HG03025 (cell line): Measurements from ENCODE around the gene NGEF.
"Not testable (repeated sequence)": the region's sequence is repeated elsewhere in the genome, so short reads cannot be mapped to it uniquely, and the experiment has no call there.

ENCODE experiments used
- ATAC-seq: cut with Tn5 transposase; IDR thresholded peaks from one replicate; pipeline ENCODE4 v1.9.1; 2021; ENCODE audit warnings: mild to moderate bottlenecking, moderate library complexity; ENCODE audit not compliant: unreplicated experiment, low FRiP score

Gene NGEF

DNA sequence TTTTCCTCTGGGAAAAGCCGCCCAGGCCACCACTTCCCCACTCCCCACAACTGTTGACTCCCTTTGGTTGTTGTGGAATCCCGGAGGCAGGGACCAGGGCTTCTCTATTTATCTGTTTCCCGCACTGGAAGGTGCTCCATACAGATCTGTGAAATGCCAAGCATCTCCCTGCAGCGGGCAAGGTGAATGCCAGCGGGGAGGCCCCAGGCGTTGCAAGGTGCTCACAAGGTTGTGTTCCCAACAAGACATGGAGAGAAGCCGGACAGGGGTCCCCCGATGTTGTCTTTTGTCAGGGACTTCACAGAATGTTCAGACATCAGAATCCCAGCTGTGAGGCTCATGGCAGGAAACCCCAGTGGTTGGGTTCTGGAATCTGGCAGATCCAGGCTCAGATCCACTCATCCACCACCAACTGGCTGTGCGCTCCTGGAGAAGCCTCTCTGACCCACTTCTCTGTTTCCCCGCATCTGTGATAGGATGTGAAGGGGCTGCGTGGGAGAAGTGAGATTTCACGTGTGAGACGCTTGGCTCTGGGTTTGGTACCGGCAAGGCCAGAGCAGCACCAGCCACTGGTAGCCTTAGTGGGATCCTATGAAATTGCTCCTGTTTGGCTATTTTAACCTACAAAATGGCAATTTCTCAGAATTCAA lies 10.8 kb upstream of the NGEF start:
- ATAC-seq, result no peak

DNA sequence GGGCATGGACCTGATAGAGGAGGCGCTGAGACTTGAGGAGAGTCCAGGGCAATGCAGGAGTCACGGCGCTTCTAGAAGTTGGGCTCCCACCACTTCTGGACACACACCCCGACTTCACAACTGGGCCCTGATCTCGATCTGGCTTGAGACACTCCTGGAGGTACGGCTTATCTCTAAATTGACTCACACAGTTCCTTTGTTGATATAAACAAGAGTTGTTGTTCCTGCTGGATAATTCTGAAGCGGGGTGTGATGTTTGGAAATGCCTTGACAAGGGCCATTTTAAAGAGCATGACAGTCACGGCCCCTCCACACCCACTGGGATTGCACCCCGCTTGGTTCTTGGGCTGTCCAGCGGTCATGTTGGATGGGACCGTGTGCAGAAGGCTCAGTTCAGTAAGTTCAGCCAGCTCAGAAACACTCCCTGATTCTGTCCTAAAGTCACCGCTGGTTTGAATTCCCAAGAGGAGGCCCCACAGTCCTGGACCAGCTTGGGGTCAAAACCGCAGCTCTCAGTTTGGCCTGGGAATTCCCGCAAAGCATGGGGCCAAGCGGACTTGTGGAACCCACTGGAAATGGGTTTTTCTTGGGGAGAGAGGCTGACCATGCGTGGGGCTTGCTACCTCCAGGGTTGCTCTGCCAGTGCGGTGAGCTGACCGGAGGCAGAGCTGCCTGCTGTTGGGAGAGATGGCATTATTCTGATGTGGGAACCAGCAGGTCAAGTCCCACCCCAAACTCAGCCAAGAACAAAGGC lies 10.1 kb upstream of the NGEF start:
- ATAC-seq, result no peak

DNA sequence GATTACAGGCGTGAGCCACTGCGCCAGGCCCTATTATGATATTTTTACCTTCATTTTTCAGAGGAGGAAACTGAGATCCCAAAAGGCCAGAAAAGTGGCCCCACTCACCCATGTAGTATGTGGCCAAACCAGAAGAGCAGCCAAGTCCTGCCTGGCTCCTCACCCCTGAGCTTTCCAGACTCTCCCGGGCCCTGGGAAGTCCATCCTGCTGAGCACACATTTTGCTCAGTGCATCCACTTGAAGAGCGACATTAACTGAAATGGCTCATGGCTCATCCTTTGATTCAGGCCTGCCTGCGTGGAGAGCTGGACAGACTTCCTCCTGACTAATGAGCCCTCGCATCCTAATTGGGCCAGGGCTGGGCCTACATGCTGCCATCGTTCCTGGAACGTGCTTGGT lies 9.5 kb upstream of the NGEF start:
- ATAC-seq, result no peak

DNA sequence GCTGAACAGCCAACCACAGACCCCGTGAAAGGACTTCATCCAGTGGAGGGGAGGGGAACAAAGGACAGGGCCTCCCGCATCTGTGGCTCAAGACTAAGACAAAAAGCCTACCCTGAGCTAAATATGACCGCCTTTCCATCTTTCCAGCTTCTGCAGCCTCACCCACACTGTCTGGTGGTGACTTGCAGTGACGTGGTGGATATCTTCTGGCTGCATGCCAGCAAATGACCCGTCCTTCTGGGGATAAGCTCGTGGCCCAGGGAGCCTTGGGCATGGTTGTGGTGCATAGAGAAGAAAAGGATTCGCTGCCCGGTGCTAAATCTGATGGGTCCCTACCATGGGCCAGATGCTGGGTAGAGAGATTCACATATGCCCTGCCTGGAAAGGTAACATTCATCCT lies 8.7 kb upstream of the NGEF start:
- ATAC-seq, result no peak

DNA sequence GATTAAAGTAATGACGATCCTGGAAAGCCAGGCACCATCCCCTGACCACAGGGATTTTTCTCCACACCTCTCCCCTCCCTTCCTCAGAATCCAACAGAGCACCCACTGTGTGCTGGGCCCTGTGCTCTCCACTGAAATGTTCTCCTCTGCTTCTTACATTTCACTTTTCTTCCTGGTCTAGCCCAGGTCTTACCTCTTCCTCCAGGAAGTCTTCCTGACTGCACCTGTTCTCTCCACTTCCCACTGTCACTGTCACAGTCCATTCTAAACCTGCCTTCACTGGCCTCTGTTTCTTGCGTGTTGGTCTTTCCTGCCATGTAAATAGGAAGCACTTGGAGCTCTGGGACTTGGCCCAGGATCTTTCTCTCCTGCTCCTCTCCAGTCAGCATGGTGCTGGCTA lies 7.4 kb upstream of the NGEF start:
- no peak for ATAC-seq

DNA sequence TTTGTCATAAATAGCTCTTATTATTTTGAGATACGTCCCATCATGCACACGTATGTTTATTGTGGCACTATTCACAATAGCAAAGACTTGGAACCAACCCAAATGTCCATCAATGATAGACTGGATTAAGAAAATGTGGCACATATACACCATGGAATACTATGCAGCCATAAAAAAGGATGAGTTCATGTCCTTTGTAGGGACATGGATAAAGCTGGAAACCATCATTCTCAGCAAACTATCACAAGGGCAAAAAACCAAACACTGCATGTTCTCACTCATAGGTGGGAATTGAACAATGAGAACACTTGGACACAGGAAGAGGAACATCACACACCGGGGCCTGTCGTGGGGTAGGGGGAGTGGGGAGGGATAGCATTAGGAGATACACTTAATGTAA lies 6.6 kb upstream of the NGEF start:
- not testable (repeated sequence) for ATAC-seq

DNA sequence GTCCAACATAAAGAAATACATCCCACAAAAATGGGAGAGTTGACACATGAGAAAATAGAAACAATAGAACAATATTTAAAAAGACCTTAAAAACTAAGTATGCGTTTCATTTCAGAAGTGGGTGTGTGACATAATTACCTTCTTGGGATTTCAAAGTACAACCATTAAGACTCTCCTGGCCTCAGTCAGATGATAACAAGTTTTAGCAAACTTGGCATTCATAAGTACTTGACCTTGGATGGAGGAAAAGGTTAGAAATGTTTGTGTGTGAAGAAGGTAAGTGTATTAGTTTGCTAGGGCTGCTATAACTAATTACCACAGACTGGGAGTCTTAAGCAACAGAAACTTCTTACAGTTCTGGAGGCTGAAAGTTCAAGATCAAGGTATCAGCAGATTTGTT lies 4.9 kb upstream of the NGEF start:
- ATAC-seq, result no peak

DNA sequence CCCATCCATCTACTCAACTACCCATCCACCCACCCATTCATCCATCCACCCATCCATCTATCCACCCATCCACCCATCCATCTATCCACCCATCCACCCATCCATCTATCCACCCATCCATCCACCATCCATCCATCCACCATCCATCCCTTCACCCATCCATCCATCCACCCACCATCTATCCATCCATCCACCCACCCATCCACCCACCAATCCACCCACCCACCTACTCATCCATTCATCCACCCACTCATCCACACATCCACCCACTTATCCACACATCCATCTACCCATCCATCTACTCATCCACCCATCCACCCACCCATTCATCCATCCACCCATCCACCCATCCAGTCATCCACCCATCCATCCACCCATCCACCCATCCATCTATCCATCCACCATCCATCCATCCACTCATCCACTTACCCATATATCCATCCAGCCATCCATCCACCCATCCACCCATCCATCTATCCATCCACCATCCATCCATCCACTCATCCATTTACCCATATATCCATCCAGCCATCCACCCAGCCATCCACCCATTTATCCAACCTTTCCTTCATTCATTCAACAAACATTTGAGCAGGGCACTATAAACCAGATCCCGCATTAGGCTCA lies 2.1 kb upstream of the NGEF start:
- ATAC-seq, result no peak

DNA sequence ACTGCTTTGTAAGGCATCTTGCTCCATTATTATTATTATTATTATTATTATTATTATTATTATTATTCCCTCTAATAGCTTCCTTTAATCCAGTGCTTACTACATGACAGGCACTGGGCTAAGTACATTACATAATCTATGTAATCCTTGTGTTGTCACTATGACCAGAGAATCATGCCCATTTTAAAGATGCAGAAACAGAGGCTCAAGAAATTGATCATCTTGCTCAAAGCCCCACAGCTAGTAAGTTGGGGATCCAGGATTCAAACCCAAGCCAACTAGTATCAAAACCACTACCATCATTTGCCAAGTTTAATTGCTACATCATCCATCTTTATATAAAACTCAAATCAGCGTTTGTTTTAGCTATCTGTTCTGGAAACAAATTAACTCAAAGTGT lies 594 bp upstream of the NGEF start:
- ATAC-seq, result no peak

DNA sequence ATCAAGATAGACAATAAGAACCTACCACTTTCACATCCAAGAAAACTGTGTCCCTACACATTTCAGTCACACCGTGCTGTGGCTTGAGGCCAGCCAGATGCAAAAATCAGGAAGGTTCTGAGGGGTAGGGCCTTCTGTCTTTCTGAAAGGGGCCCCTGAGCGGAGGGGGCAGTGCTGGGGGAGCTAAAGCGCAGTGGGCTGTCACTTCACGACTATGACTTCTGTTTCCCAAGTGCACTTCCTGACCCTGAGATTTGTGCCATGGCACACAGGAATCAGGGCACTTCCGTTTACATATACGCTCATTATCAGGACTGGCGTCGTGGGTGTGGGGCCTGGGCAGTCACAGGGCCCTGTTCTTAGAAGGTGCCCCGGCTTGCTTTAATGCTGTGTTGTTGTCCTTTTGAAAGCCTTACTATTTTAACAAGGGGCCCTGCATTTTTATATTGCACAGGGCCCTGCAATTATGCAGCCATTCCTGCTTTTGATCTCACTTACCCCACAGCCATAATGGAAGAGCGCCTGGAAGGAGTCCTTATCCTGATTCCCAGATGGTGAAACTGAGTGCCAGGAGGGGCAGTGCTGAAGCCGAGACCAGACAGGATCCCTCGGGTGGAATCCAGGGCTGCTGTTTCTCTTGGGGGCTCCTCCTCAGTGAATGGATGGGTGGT lies 620 bp downstream of the NGEF start:
- ATAC-seq, result no peak

DNA sequence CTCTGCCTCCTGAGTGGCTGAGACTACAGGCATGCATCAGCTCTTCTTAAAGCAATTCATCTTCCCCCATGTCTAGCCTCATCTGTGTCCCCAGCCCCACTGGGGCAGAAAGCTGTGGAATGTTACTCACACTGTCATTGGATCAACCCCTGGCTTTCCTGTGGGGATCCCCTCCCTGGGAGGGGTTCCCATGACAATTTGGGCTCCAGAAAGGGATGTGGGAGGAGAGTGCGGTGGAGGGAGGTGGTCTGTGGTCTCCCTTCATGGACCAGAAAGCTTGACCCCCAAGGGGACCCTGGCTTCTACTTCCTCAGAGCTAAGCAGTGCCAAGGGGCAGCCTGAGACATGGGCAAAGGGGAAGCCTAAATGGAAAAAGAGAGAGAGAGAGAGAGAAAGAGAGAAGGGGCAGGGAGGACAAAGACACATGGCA lies 1.3 kb downstream of the NGEF start:
- ATAC-seq, result no peak

DNA sequence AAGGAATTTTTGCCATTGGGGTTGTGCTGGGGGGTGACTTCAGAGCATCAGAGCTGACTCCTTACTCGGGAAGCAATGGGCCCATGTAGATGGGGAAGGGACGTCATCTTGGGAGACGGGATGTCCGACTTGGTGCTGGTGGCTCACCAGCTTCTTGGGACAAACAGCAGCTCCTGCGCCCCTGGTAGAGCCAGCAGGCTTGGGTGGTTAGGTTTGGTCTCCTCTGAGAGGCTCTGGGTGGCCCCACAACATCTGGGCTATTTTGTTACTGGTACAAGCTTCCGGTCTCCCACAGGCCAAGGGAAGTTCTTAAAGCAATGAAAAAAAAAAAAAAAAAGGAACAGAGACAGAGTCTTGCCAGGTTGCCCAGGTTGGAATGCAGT lies 1.8 kb downstream of the NGEF start:
- no peak for ATAC-seq

DNA sequence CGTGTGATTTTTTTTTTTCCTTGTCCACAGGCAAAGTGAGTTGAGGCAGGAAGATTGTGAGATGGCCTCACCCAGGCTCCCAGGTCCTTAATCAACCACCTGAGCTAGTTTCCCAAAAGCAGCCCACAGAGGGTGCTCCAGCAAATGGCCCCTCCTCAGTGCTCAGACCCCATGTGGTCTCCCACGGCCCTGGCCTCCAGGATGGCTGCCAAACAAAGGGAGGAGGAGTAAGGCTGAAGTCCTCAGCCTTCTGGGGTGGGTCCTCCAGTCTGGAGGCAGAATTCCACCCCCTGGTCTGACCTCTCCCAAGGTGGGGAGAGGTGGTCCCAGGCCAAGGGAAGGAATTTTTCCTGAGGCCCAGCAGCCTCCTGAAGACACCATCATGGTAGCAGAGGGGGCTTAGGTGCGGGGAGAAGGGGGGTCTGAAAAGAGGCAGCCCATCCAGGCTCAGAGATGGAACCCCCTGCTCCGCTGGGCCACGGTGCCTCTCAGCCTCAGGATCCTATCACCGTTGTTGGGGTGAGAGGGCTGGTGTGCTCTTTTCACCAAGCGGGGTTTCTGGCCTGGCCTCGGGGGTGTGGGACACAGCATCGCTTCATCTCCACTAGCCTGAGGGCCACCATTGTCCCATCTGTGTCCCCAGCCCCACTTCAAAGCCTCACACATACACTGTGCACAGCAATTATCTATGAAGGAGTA lies 2.3 kb downstream of the NGEF start:
- no peak for ATAC-seq

DNA sequence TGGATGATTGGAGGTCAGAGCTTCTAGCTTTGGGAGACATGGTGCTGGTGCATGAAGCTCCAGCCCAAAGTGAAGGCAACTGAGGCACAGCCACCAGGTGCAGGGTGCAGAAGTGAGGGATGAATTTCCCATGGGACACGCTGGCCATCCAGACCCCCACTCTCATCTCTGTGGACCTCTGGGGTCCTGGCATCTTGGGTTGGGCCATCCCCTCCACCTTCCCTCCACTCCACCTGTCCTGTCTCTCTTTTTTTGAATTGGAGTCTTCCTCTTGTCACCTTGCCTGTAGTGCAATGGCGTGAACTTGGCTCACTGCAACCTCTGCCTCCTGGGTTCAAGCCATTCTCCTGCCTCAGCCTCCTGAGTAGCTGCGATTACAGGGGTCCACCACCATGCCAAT lies 3.4 kb downstream of the NGEF start:
- ATAC-seq, result no peak

DNA sequence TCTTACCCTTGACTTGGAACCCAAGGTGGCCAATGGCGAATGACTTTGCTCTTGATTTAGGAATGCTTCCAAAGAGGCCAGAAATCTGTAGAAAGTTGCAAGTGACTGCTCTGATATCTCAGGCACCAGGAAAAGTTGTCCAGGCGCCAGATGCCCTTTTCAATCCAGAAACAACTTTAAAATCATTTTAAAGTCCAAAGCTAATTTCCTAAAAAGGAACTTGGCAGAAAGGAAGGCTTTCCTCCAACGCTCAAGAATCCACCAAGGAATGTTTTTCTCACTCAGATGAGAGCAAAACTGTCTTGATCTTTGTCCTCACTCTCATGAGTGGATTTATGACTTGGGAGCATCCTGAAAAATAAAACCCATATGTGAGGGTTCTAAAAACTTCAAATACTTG lies 5.3 kb downstream of the NGEF start:
- no peak for ATAC-seq

DNA sequence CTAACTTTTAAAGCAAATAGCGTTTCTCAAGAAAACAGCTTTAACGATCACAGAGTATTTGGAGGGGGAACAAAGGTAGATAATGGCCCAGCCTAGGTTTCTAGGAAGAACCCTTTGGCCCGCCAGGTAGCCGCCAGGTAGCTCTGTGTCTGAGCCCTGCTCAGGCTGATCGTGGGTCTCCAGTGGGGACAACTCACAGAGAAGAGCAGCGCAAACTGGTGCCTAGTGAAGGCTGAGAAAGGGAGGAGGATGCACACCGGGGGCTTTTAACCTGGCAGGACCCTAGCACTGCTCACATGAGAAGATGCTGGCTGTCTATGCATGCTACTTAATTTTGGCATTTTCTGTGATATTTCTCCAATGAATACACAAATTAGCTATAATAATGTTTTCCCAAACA lies 5.8 kb downstream of the NGEF start:
- ATAC-seq, result no peak

DNA sequence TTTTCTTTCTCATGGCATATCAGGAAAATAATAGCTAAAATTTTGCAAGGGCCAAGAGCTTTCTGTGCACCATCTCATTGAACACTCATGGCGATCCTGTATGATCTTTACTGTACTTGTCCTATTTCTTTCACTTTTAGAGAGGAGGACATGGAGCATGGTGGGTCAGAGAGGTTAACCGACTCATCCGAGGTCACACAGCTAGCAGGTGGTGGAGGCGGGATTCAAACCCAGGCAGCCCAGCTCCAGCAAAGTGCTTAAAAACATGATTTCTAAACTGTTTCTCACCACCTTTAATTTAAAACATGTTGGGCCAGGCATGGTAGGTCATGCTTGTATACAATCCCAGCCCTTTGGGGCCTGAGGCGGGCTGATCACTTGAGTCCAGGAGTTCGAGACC lies 6.4 kb downstream of the NGEF start:
- no peak for ATAC-seq

DNA sequence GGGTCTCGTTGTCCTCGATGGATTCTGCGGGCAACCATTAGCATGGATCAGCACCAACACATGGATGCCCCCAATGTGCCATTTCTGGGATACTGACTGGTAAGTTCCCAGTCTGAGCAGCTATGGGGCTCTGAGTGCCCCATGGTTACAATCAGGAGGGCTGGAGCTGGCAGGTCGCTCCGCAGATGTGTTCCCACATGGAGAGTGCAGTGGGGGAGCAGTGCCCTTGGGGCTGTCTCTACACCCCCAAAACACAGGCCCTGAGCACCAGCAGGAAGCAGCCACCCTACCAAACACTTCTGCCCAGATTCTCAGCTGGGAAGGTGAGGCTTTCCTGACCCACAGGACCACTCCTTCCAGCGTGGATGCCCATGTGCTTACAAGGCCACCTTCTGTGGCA lies 8.0 kb downstream of the NGEF start:
- no peak for ATAC-seq

DNA sequence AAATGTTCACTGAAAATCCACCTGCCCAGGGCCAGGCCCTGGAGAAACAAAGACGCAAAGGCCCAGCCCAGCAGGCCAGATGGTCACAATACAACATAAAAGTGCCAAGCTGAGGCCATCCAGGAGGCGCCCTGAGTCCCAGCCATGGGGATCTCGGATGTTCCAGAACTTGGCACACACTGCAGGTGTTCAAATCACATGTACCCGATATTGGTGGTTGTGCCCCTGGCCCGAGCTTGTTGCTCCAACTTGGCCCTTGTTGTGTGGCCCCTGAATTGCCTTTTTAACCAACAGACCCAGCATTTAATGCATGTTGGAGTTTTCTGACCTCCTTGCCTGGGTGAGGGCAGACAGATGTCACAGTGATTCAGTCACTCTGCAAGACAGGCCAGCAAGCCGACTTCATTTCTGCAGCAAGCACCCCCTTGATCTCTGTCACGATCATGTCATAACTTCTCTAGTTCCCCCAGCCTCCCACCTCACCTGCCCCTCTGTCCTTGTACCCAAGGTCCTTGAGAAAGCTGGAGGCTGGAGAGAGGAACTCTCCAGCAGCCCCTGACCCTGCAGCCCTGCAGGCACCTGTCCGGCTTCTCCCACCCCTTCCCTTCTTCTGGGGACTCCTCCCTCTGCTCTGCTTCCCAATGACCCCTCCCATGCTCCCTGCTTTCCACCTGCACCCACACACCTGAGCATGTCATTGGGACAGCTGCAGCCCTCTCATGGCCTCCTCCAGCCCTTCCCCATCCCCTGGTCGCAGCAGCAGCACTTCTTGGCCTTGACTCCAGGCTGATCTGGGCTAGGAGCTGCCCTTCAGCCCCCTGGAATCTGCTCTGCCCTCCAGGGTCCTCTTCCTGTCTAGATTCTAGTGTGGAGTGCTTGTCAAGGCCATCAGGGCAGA lies 9.1 kb downstream of the NGEF start:
- ATAC-seq, result no peak
